Muscle of arm (tissue), 12 donors: ENCODE results near the gene PHACTR1. TPM values are rescaled to one million over a fixed set of nuclear protein-coding genes. Genes with fewer than 3 reads are reported as not detected.

ENCODE experiments used
- DNase-seq: peaks from one replicate; pipeline ENCODE4 v3.0.0-alpha.2; 2013
- polyA plus RNA-seq, 12 donors: library from polyadenylated mRNA; unstranded; fragments of 120-200 nt; gene quantifications; one replicate each; pipeline ENCODE4 v1.2.1, GENCODE V29; 2013; ENCODE audit not compliant: insufficient read length in 12 of 12

The PHACTR1 gene
- polyA plus RNA-seq, 12 donors = 4.1 to 25.6 (median 5.3) TPM; not detected in 1

- no peak for DNase-seq
Observed at GRCh38 chr6:13285705-13286104, 569.1 kb downstream of the PHACTR1 start.

- DNase-seq = no peak
Observed at GRCh38 chr6:13286181-13286580, 569.6 kb downstream of the PHACTR1 start.

GRCh38 chr6:13287104-13287503 is 570.5 kb downstream of the PHACTR1 start:
- no peak for DNase-seq

- DNase-seq = no peak
Observed at GRCh38 chr6:13288481-13288880, 571.9 kb downstream of the PHACTR1 start.

- DNase-seq = no peak
Observed at GRCh38 chr6:13288969-13289391, 572.4 kb downstream of the PHACTR1 start.

GRCh38 chr6:13289789-13290318 is 573.3 kb downstream of the PHACTR1 start:
- no peak for DNase-seq

- DNase-seq = no peak
Observed at GRCh38 chr6:13290335-13290734, 573.8 kb downstream of the PHACTR1 start.

- DNase-seq = no peak
Observed at GRCh38 chr6:13292774-13293173, 576.2 kb downstream of the PHACTR1 start.

- DNase-seq = no peak
Observed at GRCh38 chr6:13294499-13295069, 578.0 kb downstream of the PHACTR1 start.

GRCh38 chr6:13295576-13295975 is 579.0 kb downstream of the PHACTR1 start:
- no peak for DNase-seq

- no peak for DNase-seq
Observed at GRCh38 chr6:13296536-13296997, 580.0 kb downstream of the PHACTR1 start.

GRCh38 chr6:13297391-13297790 is 580.8 kb downstream of the PHACTR1 start:
- DNase-seq = no peak

- DNase-seq = no peak
Observed at GRCh38 chr6:13298446-13298845, 581.9 kb downstream of the PHACTR1 start.

GRCh38 chr6:13299403-13299821 is 582.8 kb downstream of the PHACTR1 start:
- DNase-seq = no peak

- DNase-seq = no peak
Observed at GRCh38 chr6:13299918-13300317, 583.4 kb downstream of the PHACTR1 start.

GRCh38 chr6:13300643-13301590 is 584.4 kb downstream of the PHACTR1 start:
- no peak for DNase-seq

GRCh38 chr6:13302291-13302690 is 585.7 kb downstream of the PHACTR1 start:
- no peak for DNase-seq

GRCh38 chr6:13302751-13303667 is 586.4 kb downstream of the PHACTR1 start:
- peak; percentile 39 for DNase-seq

- peak; percentile 66 for DNase-seq
Observed at GRCh38 chr6:13303668-13304017, 587.1 kb downstream of the PHACTR1 start.

- no peak for DNase-seq
Observed at GRCh38 chr6:13304101-13304500, 587.5 kb downstream of the PHACTR1 start.

- no peak for DNase-seq
Observed at GRCh38 chr6:13304580-13305260, 588.2 kb downstream of the PHACTR1 start.
